AG09319 (cell line): ENCODE data around the gene RADIL.

Experiments
- DNase-seq: peaks from one replicate; pipeline ENCODE4 v3.0.0-alpha.2; 2010; ENCODE audit warnings: low read depth; ENCODE audit errors: extremely low read depth
- TF ChIP-seq, protein P1 (sequence below): IDR thresholded peaks from 2 replicates; pipeline ENCODE4 v1.5.1; 2011; ENCODE audit warnings: low read depth, mild to moderate bottlenecking, inconsistent platforms, low read length, moderate library complexity

RADIL gene

DNA sequence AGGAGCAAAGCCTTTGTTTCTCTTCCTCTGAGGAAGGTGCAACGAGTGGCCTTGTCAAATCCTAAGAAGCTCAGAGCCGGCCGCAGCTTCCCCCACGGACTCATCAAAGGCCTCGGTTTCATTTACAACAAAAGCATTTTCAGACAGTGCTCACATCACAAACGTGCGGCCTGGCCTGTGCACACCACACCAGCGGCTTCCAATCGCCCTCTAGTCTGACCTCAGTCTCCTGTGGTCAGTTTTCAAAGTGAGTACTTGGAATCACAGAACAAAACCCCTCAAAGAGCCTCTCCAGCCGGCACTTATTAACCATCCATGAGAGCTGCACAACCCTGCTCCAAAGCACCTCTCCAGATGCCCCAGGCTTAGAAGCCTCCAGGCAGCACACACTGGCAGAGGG lies 3.3 kb downstream of the RADIL start:
- no peak for DNase-seq
- TF ChIP-seq, protein P1, sequence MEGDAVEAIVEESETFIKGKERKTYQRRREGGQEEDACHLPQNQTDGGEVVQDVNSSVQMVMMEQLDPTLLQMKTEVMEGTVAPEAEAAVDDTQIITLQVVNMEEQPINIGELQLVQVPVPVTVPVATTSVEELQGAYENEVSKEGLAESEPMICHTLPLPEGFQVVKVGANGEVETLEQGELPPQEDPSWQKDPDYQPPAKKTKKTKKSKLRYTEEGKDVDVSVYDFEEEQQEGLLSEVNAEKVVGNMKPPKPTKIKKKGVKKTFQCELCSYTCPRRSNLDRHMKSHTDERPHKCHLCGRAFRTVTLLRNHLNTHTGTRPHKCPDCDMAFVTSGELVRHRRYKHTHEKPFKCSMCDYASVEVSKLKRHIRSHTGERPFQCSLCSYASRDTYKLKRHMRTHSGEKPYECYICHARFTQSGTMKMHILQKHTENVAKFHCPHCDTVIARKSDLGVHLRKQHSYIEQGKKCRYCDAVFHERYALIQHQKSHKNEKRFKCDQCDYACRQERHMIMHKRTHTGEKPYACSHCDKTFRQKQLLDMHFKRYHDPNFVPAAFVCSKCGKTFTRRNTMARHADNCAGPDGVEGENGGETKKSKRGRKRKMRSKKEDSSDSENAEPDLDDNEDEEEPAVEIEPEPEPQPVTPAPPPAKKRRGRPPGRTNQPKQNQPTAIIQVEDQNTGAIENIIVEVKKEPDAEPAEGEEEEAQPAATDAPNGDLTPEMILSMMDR, result no peak

DNA sequence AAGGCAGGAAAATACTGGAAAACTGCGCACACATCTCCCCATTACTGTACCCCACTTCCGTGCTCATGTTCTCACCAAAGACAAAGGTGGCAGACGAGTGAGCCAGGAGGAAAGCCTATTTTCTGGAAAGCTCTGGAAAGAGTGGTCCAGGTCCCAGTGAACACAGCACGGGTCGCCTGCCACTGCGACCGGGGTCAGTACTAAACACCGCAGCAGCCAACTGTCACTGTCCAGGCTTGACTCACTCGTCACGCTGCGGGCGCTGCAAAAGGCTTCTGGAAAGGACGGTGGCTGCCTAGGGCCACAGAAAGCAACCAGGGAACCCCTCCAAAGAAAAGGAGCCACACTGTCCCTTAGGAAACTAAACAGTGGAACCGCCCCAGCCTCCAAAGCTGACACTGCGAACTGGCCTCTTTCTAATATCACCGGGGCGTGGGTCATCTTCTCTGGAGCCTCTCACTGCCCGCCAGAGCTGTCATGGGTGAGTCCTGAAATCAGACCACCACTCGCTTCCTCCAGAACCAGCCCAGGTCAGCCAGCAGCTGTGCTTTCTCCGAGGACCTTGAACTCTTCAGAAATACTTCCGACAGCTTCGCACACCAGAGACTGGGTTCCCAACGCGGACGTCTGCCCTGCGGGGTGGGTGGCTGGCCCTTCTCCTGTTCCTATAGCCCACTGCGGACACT lies 4.0 kb downstream of the RADIL start:
- TF ChIP-seq, protein P1, result no peak
- DNase-seq, result no peak

DNA sequence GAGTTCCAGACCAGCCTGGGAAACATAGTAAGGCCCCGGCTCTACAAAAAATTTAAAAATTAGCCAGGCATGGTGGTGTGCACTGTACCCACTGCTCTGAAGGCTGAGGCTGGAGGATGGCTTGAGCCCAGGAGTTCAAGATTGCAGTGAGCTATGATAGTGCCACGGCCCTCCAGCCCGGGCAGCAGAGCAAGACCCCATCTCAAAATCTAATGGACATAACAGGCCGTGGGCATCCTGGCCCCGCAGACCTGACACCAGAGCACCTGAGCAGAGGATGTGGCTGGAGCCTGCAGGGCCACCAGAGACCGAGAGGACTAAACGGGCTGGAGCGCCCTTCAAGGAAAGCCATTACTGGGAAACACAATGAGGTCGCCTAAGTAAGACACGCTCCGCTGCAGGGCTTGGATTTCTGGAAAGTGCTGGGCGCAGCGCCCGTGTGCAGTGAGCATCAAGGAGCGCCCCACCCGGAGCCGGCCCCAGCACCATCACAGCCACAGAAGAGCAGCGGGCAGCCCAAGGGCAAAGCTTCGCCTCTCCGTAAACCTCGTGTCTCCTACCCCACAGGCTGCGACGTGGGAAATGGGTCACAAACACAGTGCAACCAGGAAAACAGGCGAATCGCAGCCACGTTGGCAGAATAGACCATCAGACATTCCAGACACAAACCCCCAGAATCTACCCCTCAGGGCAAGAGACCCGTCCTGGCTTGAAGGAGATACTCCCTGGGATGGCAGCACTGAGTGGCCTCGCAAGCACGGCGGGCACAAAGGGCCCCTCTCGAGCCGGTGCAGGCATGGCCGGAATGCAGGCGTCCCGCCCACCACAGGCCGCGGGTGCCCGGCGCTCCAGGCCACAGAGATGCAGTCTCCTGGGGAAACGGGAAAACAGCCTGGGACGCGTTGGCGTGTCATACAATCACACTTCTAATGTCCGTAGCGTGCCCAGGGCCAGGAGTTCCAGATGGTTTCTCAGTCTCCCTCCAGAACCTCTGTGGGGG lies 4.9 kb downstream of the RADIL start:
- no peak for DNase-seq
- TF ChIP-seq, protein P1, result no peak

DNA sequence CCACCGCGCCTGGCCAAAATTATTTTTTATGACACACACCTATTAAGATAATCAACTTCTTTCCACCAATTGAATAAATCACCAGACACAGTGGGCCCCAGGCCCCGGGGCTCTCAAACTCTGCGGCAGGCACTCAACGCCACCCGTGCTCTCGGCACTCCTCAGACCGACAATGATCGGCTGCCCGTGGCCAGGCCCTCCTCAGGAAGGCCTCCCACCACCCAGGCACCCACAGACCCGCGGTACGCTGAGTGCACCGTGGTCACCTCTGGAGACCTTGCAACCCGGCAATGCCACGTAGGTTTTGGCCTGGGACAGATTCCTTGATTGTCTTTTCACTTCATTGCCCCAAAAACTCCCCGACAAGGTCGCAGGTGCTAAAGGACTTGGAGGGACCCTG lies 6.9 kb downstream of the RADIL start:
- DNase-seq, result no peak
- TF ChIP-seq, protein P1, result no peak

DNA sequence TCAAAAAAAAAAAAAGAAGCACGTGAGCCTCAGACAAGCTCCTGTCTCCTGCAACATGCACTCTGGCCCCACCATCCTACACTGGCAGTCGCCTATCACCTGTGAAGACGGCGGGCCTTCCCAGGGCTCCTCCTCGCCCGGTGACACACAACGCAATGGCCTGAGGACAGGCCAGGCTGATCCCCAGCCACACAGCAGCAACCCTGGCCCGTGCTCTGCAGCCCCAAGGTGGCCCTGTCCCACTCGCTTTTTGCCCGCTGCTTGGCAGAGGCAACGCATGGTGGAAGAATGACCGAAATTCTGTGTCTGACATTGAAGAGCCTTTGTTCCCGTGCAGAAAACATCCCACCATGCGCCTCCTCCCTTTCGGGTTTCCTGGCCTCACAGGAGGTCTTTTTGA lies 8.1 kb downstream of the RADIL start:
- DNase-seq, result no peak
- TF ChIP-seq, protein P1, result no peak

DNA sequence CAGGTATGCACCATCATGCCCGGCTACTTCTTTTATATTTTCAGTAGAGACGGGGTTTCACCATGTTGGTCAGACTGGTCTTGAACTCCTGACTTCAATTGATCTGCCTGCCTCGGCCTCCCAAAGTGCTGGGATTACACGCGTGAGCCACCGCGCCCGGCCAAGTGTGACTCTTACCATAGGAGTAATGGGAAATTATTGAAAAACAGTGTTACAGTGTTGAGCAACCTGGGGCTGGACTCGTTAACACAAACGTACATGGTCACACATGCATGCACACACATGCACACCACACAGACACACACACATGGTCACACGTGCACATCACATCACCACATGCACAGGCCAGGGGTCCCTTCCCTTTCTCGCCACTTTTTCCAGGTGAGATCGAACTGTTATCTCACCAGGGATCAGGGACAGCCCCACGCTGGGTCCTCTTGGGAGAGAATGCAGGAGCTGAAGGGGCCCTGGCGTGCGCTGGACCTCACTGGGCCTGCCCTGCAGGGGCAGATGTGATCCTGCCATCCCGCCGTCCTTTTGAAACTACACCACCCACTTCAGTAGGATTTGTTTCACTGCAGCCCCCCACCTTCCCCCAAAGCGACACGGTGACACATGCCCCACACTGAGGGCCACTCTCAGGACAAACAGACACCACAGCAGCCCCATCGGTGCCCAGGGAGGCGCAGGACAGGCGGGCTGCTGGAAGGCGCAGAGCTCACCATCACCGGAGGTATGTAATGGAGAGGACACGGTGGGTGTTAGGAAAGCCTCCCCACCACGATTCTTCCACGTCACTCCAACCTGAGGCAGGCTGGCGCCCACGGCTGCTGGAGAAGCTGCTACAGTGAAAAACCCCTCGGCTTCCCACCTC lies 10.2 kb downstream of the RADIL start:
- DNase-seq, result no peak
- TF ChIP-seq, protein P1, result no peak
